Nephron progenitor cell (in vitro differentiated cells): Measurements from ENCODE around the gene NPY.

Experiments used
- DNase-seq: peaks from one replicate; pipeline ENCODE4 v3.0.0; 2021
- H3K27ac Mint-ChIP-seq: 2 replicates; pipeline ENCODE4 v1.8.0; 2021; ENCODE audit warnings: mild to moderate bottlenecking, moderate library complexity, mixed read lengths
- H3K27me3 Mint-ChIP-seq: 2 replicates; pipeline ENCODE4 v1.8.0; 2021; ENCODE audit warnings: mild to moderate bottlenecking, low read depth, mixed read lengths; ENCODE audit not compliant: poor library complexity
- H3K36me3 Mint-ChIP-seq: 2 replicates; pipeline ENCODE4 v1.8.0; 2021; ENCODE audit warnings: low read depth, mixed read lengths
- H3K4me1 Mint-ChIP-seq: 2 replicates; pipeline ENCODE4 v1.8.0; 2021; ENCODE audit warnings: mixed read lengths
- H3K4me3 Mint-ChIP-seq: 2 replicates; pipeline ENCODE4 v1.8.0; 2021; ENCODE audit warnings: mild to moderate bottlenecking, moderate library complexity, mixed read lengths
- H3K9me3 Mint-ChIP-seq: 2 replicates; pipeline ENCODE4 v1.8.0; 2021; ENCODE audit warnings: mild to moderate bottlenecking, moderate library complexity, mixed read lengths
- CTCF ChIP-seq: fragments of 200-600 bp; sonication (generic); IDR thresholded peaks from 2 replicates; pipeline ENCODE4 v1.5.0; 2021; ENCODE audit warnings: antibody characterized with exemption

NPY gene

GRCh38 chr7:24284699-24285506 lies 913 bp downstream of the NPY start:
- Mint-ChIP-seq H3K36me3 (no peaks in the 10 kb centered on the region), H3K9me3 (peaks cover 7% of the 10 kb centered on the region), H3K4me1 (peaks cover 5% of the 10 kb centered on the region), H3K4me3 (peak overlapping the region; percentile 77), H3K27ac (no peak overlapping the region), H3K27me3 (peaks cover 51% of the 10 kb centered on the region)
- peak; percentile 52 for DNase-seq
- no peak for TF ChIP-seq CTCF

GRCh38 chr7:24290004-24290641 lies 6.1 kb downstream of the NPY start:
- Mint-ChIP-seq H3K27me3 (peaks cover 26% of the 10 kb centered on the region), H3K4me1 (peaks cover 25% of the 10 kb centered on the region), H3K36me3 (no peaks in the 10 kb centered on the region), H3K4me3 (no peak overlapping the region), H3K27ac (no peak overlapping the region), H3K9me3 (peaks cover 4% of the 10 kb centered on the region)
- peak; percentile 48 for TF ChIP-seq CTCF
- DNase-seq: peak; percentile 22

- Mint-ChIP-seq H3K27me3 (peaks cover 16% of the 10 kb centered on the region), H3K4me3 (no peak overlapping the region), H3K4me1 (peaks cover 21% of the 10 kb centered on the region), H3K27ac (no peak overlapping the region), H3K9me3 (no peaks in the 10 kb centered on the region), H3K36me3 (no peaks in the 10 kb centered on the region)
- no peak for TF ChIP-seq CTCF
- DNase-seq: no peak
Observed at GRCh38 chr7:24291271-24291670, 7.3 kb downstream of the NPY start.

GRCh38 chr7:24297362-24297761 lies 13.4 kb downstream of the NPY start:
- H3K27me3 Mint-ChIP-seq: peaks cover 2% of the 10 kb centered on the region
- DNase-seq: no peak
- H3K9me3 Mint-ChIP-seq: peaks cover 11% of the 10 kb centered on the region
- H3K36me3 Mint-ChIP-seq: no peaks in the 10 kb centered on the region
- no peak overlapping the region for H3K4me3 Mint-ChIP-seq
- no peak for TF ChIP-seq CTCF
- peaks cover 7% of the 10 kb centered on the region for H3K4me1 Mint-ChIP-seq
- H3K27ac Mint-ChIP-seq: no peak overlapping the region

- H3K4me3 Mint-ChIP-seq: no peak overlapping the region
- DNase-seq: no peak
Observed at GRCh38 chr7:24298696-24299095, 14.7 kb downstream of the NPY start.

More at GRCh38 chr7:24298696-24299095, 14.7 kb downstream of the NPY start:
- H3K4me1 Mint-ChIP-seq: peaks cover 7% of the 10 kb centered on the region
- H3K36me3 Mint-ChIP-seq: no peaks in the 10 kb centered on the region
- H3K27me3 Mint-ChIP-seq: peaks cover 2% of the 10 kb centered on the region
- peaks cover 11% of the 10 kb centered on the region for H3K9me3 Mint-ChIP-seq
- TF ChIP-seq CTCF: no peak
- H3K27ac Mint-ChIP-seq: no peak overlapping the region
